ENCODE data around the gene GIPC1.

Gene GIPC1

DNA sequence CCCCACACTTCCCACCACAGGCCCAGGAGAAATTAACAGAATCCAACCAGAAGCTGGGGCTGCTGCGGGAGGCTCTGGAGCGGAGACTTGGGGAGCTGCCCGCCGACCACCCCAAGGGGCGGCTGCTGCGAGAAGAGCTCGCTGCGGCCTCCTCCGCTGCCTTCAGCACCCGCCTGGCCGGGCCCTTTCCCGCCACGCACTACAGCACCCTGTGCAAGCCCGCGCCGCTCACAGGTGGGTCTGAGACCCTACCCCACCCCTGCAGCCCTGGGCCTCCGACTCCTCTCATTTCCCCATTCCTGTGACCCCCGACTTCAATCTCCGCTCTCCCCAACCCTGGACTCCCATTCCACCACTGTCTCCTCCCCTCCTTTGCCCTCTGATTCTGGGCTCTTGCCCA is 45.1 kb downstream of the GIPC1 start:
- no peak for DNase-seq (ENCODE audit: low read depth)
- TF ChIP-seq, protein P1, sequence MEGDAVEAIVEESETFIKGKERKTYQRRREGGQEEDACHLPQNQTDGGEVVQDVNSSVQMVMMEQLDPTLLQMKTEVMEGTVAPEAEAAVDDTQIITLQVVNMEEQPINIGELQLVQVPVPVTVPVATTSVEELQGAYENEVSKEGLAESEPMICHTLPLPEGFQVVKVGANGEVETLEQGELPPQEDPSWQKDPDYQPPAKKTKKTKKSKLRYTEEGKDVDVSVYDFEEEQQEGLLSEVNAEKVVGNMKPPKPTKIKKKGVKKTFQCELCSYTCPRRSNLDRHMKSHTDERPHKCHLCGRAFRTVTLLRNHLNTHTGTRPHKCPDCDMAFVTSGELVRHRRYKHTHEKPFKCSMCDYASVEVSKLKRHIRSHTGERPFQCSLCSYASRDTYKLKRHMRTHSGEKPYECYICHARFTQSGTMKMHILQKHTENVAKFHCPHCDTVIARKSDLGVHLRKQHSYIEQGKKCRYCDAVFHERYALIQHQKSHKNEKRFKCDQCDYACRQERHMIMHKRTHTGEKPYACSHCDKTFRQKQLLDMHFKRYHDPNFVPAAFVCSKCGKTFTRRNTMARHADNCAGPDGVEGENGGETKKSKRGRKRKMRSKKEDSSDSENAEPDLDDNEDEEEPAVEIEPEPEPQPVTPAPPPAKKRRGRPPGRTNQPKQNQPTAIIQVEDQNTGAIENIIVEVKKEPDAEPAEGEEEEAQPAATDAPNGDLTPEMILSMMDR (IDR thresholded peaks at IDR 0.05; ENCODE audit: low read depth, low read length, missing control alignments): no peak
- in situ Hi-C loops (cut with HindIII; ENCODE audit: low sequenced_read_pairs): no loop called here
- no peak overlapping the region for H3K4me3 ChIP-seq (ENCODE audit: low read depth, low read length)

DNA sequence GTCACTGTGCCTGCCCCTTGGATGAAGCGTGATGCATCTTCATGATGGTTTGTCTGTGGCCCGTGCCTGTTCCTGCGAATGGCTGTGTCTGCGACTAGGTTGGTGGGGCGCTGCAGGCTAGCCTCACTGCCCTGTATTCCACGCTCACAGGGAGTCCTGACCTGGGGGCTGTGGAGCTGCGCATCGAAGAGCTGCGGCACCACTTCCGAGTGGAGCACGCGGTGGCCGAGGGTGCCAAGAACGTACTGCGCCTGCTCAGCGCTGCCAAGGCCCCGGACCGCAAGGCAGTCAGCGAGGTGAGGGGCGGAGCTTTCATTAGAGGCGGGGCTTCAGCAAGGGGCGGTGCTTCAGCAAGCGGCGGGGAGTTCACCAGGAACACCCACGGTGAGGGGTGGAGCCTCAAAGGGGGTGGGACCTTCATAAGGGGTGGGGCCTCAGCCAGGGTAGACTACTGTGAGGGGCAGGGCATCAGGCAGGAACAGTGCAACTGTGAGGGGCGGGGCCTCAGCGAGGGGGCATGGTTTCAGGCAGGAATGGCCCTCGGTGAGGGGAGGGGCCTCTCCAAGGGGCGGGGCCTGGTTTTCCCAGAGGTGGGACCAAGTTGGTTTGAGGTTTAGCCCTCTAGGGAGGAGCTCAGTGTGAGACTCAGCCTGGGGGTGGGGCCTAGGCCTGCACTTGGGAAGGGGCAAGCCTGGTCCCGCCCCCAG is 45.6 kb downstream of the GIPC1 start:
- in situ Hi-C loops (cut with HindIII; ENCODE audit: low sequenced_read_pairs): no loop called here
- TF ChIP-seq, protein P1 (IDR thresholded peaks at IDR 0.05; ENCODE audit: low read depth, low read length, missing control alignments): no peak
- no peak overlapping the region for H3K4me3 ChIP-seq (ENCODE audit: low read depth, low read length)
- DNase-seq (ENCODE audit: low read depth): no peak

GRCh38 chr19:14449321-14449720 is 46.6 kb downstream of the GIPC1 start:
- no peak overlapping the region for H3K4me3 ChIP-seq (ENCODE audit: low read depth, low read length)
- TF ChIP-seq, protein P1 (IDR thresholded peaks at IDR 0.05; ENCODE audit: low read depth, low read length, missing control alignments): no peak
- no peak for DNase-seq (ENCODE audit: low read depth)
- in situ Hi-C loops (cut with HindIII; ENCODE audit: low sequenced_read_pairs): no loop called here

GRCh38 chr19:14446336-14447036 is 49.4 kb downstream of the GIPC1 start:
- in situ Hi-C loops (cut with HindIII; ENCODE audit: low sequenced_read_pairs): no loop called here

GRCh38 chr19:14443632-14444216 is 52.2 kb downstream of the GIPC1 start:
- DNase-seq (ENCODE audit: low read depth): no peak
- TF ChIP-seq, protein P1 (IDR thresholded peaks at IDR 0.05; ENCODE audit: low read depth, low read length, missing control alignments): no peak
- in situ Hi-C loops (cut with HindIII; ENCODE audit: low sequenced_read_pairs): no loop called here
- H3K4me3 ChIP-seq (ENCODE audit: low read depth, low read length): no peak overlapping the region

More at GRCh38 chr19:14446336-14447036, 49.4 kb downstream of the GIPC1 start:
- no peak overlapping the region for H3K4me3 ChIP-seq (ENCODE audit: low read depth, low read length)
- TF ChIP-seq, protein P1 (IDR thresholded peaks at IDR 0.05; ENCODE audit: low read depth, low read length, missing control alignments): no peak
- DNase-seq (ENCODE audit: low read depth): no peak

DNA sequence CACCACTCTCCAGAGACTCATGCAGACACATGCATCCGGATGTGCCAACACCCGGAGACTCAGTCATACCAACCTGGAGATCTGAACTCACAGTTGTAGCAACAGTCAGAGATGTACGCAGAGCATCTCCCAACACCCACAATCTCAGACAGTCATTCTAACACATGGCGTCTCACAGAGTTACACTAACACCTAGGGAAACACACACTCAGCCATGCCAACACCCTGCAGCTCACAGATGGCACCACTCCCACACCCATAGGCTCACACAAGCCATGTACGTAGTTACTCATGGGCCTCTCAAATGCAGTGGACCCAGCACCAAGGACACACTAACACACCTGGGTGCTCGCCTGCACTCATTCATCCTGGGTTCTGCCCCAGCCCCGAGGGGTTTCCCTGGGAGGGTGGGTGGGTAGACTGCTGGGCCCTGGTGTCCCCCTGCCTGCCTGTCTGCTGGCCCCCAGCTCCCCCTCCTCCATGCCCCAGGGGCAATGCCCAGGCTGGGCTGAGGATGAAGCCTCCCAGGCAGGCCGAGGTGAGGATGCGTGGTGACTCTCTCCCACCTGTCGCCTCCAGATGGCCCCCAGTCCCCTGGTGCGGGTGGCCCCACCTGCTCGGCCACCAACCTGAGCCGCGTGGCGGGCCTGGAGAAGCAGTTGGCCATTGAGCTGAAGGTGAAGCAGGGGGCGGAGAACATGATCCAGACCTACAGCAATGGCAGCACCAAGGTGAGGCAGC is 52.9 kb downstream of the GIPC1 start:
- TF ChIP-seq, protein P1 (IDR thresholded peaks at IDR 0.05; ENCODE audit: low read depth, low read length, missing control alignments): no peak
- no peak for DNase-seq (ENCODE audit: low read depth)
- H3K4me3 ChIP-seq (ENCODE audit: low read depth, low read length): no peak overlapping the region
- in situ Hi-C loops (cut with HindIII; ENCODE audit: low sequenced_read_pairs): no loop called here
